ENCODE measurements around the gene HPRT1. TPM values are rescaled to one million over a fixed set of nuclear protein-coding genes. Genes with fewer than 3 reads are reported as not detected.

The HPRT1 gene
- 13.2 and 15.5 TPM in 2 replicates for total RNA-seq

GRCh38 chrX:134460005-134460861 is at the start of gene HPRT1:
Gene HPRT1, plus strand, starts transcription at chrX:134460165. Its CDS starts 147 bp downstream, at chrX:134460312.

Other genes with a start within 250 kb of the HPRT1 start
- not detected in 2 replicates for gene CCDC160, start 223.0 kb upstream of the HPRT1 start, total RNA-seq
- gene PHF6, start 86.9 kb upstream of the HPRT1 start, total RNA-seq = 12.4 and 19.9 TPM in 2 replicates
- 0.26 and 0.32 TPM in 2 replicates for gene PLAC1, start 198.3 kb downstream of the HPRT1 start, total RNA-seq

Measured in bronchial smooth muscle cell (primary cell).